T-helper 17 cell (primary cell): Measurements from ENCODE around the gene ERG. TPM values are rescaled to one million over a fixed set of nuclear protein-coding genes. Genes with fewer than 3 reads are reported as not detected.

ENCODE experiments used
- ATAC-seq: fragments of 150-1000 bp; cut with Tn5 transposase; 2 replicates; pipeline ENCODE4 v1.10.0; 2021; ENCODE audit warnings: mild to moderate bottlenecking, moderate library complexity
- DNase-seq, 3 donors: peaks; one replicate each; pipeline versions ENCODE4 v3.0.0 to v3.0.0-alpha.2; 2020 to 2021
- H3K9me3 ChIP-seq: one replicate; pipeline ENCODE4 v1.7.0; 2013; ENCODE audit warnings: low read length, mild to moderate bottlenecking; ENCODE audit not compliant: control insufficient read depth, poor library complexity, severe bottlenecking
- H3K27ac Mint-ChIP-seq: one replicate; pipeline ENCODE4 v1.8.0; 2022; ENCODE audit warnings: mild to moderate bottlenecking, moderate library complexity, mixed read lengths
- H3K27me3 Mint-ChIP-seq: one replicate; pipeline ENCODE4 v1.8.0; 2022; ENCODE audit warnings: mixed read lengths
- H3K36me3 Mint-ChIP-seq: one replicate; pipeline ENCODE4 v1.8.0; 2022; ENCODE audit warnings: low read depth, mixed read lengths
- H3K4me1 Mint-ChIP-seq: one replicate; pipeline ENCODE4 v1.8.0; 2022; ENCODE audit warnings: mild to moderate bottlenecking, mixed read lengths
- H3K4me3 Mint-ChIP-seq: one replicate; pipeline ENCODE4 v1.8.0; 2022; ENCODE audit warnings: mild to moderate bottlenecking, moderate library complexity, mixed read lengths
- total RNA-seq, 4 donors: library from RNA in 2 of 4; stranded (reverse) in 2 of 4; gene quantifications; one replicate each; pipeline ENCODE4 v1.2.3 and lab custom pipeline; 2022 to 2026

Gene ERG
- total RNA-seq, 2 donors from 2014 or later: not detected

- no peak for DNase-seq
- no peak overlapping the region for H3K27ac Mint-ChIP-seq
- ATAC-seq: no peak
Observed at GRCh38 chr21:38384675-38385426, 113.4 kb downstream of the ERG start.

GRCh38 chr21:38384238-38384560 lies 114.1 kb downstream of the ERG start:
- no peaks in the 10 kb centered on the region for H3K36me3 Mint-ChIP-seq
- no peak for ATAC-seq
- H3K4me3 Mint-ChIP-seq: no peak overlapping the region
- H3K27me3 Mint-ChIP-seq: peaks cover 48% of the 10 kb centered on the region
- H3K4me1 Mint-ChIP-seq: no peaks in the 10 kb centered on the region
- no peak overlapping the region for H3K27ac Mint-ChIP-seq
- H3K9me3 ChIP-seq: no peaks in the 10 kb centered on the region
- DNase-seq: no peak

More at GRCh38 chr21:38384675-38385426, 113.4 kb downstream of the ERG start:
- Mint-ChIP-seq H3K4me1 (no peaks in the 10 kb centered on the region), H3K36me3 (no peaks in the 10 kb centered on the region), H3K27me3 (peaks cover 47% of the 10 kb centered on the region), H3K4me3 (no peak overlapping the region)
- H3K9me3 ChIP-seq: no peaks in the 10 kb centered on the region

- Mint-ChIP-seq H3K4me1 (no peaks in the 10 kb centered on the region), H3K36me3 (no peaks in the 10 kb centered on the region), H3K4me3 (no peak overlapping the region), H3K27ac (no peak overlapping the region), H3K27me3 (peaks cover 51% of the 10 kb centered on the region)
- no peak for DNase-seq
- no peak for ATAC-seq
- no peaks in the 10 kb centered on the region for H3K9me3 ChIP-seq
Observed at GRCh38 chr21:38383411-38384237, 114.7 kb downstream of the ERG start.

GRCh38 chr21:38380481-38381137 lies 117.7 kb downstream of the ERG start:
- Mint-ChIP-seq H3K27ac (no peak overlapping the region), H3K27me3 (peaks cover 58% of the 10 kb centered on the region), H3K4me1 (peaks cover 2% of the 10 kb centered on the region), H3K36me3 (peaks cover 3% of the 10 kb centered on the region), H3K4me3 (no peak overlapping the region)
- H3K9me3 ChIP-seq: no peaks in the 10 kb centered on the region
- no peak for ATAC-seq
- DNase-seq: no peak

- DNase-seq (no peak), ATAC-seq (no peak)
- H3K9me3 ChIP-seq: no peaks in the 10 kb centered on the region
- Mint-ChIP-seq H3K36me3 (peaks cover 3% of the 10 kb centered on the region), H3K4me3 (no peak overlapping the region), H3K27me3 (peaks cover 59% of the 10 kb centered on the region), H3K4me1 (peaks cover 2% of the 10 kb centered on the region), H3K27ac (no peak overlapping the region)
Observed at GRCh38 chr21:38379147-38379546, 119.1 kb downstream of the ERG start.

GRCh38 chr21:38377165-38378088 lies 120.8 kb downstream of the ERG start:
- peaks cover 42% of the 10 kb centered on the region for H3K27me3 Mint-ChIP-seq
- H3K9me3 ChIP-seq: peaks cover 4% of the 10 kb centered on the region
- peaks cover 3% of the 10 kb centered on the region for H3K36me3 Mint-ChIP-seq
- ATAC-seq (no peak), DNase-seq (no peak)
- H3K4me3 Mint-ChIP-seq: no peak overlapping the region
- no peak overlapping the region for H3K27ac Mint-ChIP-seq
- peaks cover 2% of the 10 kb centered on the region for H3K4me1 Mint-ChIP-seq

- Mint-ChIP-seq H3K4me3 (no peak overlapping the region), H3K4me1 (peaks cover 2% of the 10 kb centered on the region), H3K27me3 (peaks cover 42% of the 10 kb centered on the region), H3K27ac (no peak overlapping the region), H3K36me3 (peaks cover 3% of the 10 kb centered on the region)
- H3K9me3 ChIP-seq: peaks cover 4% of the 10 kb centered on the region
- no peak for DNase-seq
- ATAC-seq: no peak
Observed at GRCh38 chr21:38376693-38377092, 121.6 kb downstream of the ERG start.

- H3K9me3 ChIP-seq: peaks cover 4% of the 10 kb centered on the region
- DNase-seq: no peak
- no peak overlapping the region for H3K27ac Mint-ChIP-seq
- no peak for ATAC-seq
- peaks cover 3% of the 10 kb centered on the region for H3K36me3 Mint-ChIP-seq
- H3K4me3 Mint-ChIP-seq: no peak overlapping the region
- peaks cover 42% of the 10 kb centered on the region for H3K27me3 Mint-ChIP-seq
- H3K4me1 Mint-ChIP-seq: peaks cover 2% of the 10 kb centered on the region
Observed at GRCh38 chr21:38376235-38376634, 122.0 kb downstream of the ERG start.

GRCh38 chr21:38367646-38368045 lies 130.6 kb downstream of the ERG start:
- Mint-ChIP-seq H3K27ac (no peak overlapping the region), H3K4me1 (no peaks in the 10 kb centered on the region), H3K27me3 (no peaks in the 10 kb centered on the region), H3K4me3 (no peak overlapping the region), H3K36me3 (no peaks in the 10 kb centered on the region)
- ATAC-seq: no peak
- no peak for DNase-seq
- H3K9me3 ChIP-seq: no peaks in the 10 kb centered on the region

- Mint-ChIP-seq H3K4me3 (no peak overlapping the region), H3K4me1 (no peaks in the 10 kb centered on the region), H3K27me3 (peaks cover 13% of the 10 kb centered on the region), H3K36me3 (no peaks in the 10 kb centered on the region), H3K27ac (no peak overlapping the region)
- ATAC-seq: no peak
- DNase-seq: no peak
- H3K9me3 ChIP-seq: no peaks in the 10 kb centered on the region
Observed at GRCh38 chr21:38365521-38365920, 132.8 kb downstream of the ERG start.

GRCh38 chr21:38363693-38364092 lies 134.6 kb downstream of the ERG start:
- DNase-seq (no peak), ATAC-seq (no peak)
- H3K27me3 Mint-ChIP-seq: peaks cover 31% of the 10 kb centered on the region
- no peak overlapping the region for H3K27ac Mint-ChIP-seq
- H3K36me3 Mint-ChIP-seq: no peaks in the 10 kb centered on the region
- H3K4me1 Mint-ChIP-seq: peaks cover 2% of the 10 kb centered on the region
- H3K9me3 ChIP-seq: no peaks in the 10 kb centered on the region
- no peak overlapping the region for H3K4me3 Mint-ChIP-seq

GRCh38 chr21:38361324-38361723 lies 137.0 kb downstream of the ERG start:
- no peaks in the 10 kb centered on the region for H3K9me3 ChIP-seq
- Mint-ChIP-seq H3K27me3 (peaks cover 38% of the 10 kb centered on the region), H3K27ac (no peak overlapping the region), H3K36me3 (peaks cover 3% of the 10 kb centered on the region), H3K4me1 (peaks cover 3% of the 10 kb centered on the region), H3K4me3 (no peak overlapping the region)
- DNase-seq: no peak
- ATAC-seq: no peak
